Breast epithelium (tissue), 4 donors: ENCODE measurements around the gene IRF3. TPM values are rescaled to one million over a fixed set of nuclear protein-coding genes. Genes with fewer than 3 reads are reported as not detected.

Experiments
- DNase-seq, 2 donors: peaks; one replicate each; pipeline ENCODE4 v3.0.0-alpha.2; 2019; ENCODE audit warnings: low spot score in 2 of 2
- H3K27ac ChIP-seq, 2 donors: fragments of 200-600 bp; sonication (generic) in 1 of 2; one replicate each; pipeline ENCODE4 v1.5.1; 2016 to 2019; ENCODE audit warnings: mild to moderate bottlenecking in 1 of 2
- H3K27me3 ChIP-seq, 2 donors: fragments of 200-600 bp; sonication (generic) in 1 of 2; one replicate each; pipeline versions ENCODE4 v1.5.1 to v1.6.0; 2017 to 2019; ENCODE audit warnings: control low read depth in 1 of 2, mild to moderate bottlenecking in 1 of 2
- H3K36me3 ChIP-seq: fragments of 200-600 bp; one replicate; pipeline ENCODE4 v1.5.1; 2019
- H3K4me1 ChIP-seq, 2 donors: fragments of 200-600 bp; sonication (generic); one replicate each; pipeline ENCODE4 v1.5.1; 2016 to 2019; ENCODE audit warnings: control low read depth in 1 of 2
- H3K4me3 ChIP-seq, 3 donors: fragments of 200-600 bp; sonication (generic); 1 replicate in 2 of 3; 2 replicates in 1 of 3; pipeline ENCODE4 v1.5.1; 2016 to 2019; ENCODE audit warnings: mild to moderate bottlenecking in 3 of 3, moderate library complexity in 2 of 3
- H3K9me3 ChIP-seq, 2 donors: fragments of 200-600 bp; sonication (generic) in 1 of 2; one replicate each; pipeline ENCODE4 v1.5.1; 2016 to 2019; ENCODE audit warnings: control low read depth in 1 of 2
- POLR2A ChIP-seq: fragments of 450-650 bp; IDR thresholded peaks from one replicate; pipeline ENCODE4 v1.6.1; 2016; ENCODE audit warnings: antibody characterized with exemption, mild to moderate bottlenecking, moderate library complexity
- POLR2AphosphoS5 ChIP-seq, 3 donors: sonication (generic); formaldehyde crosslinking; IDR thresholded peaks; one replicate each; pipeline ENCODE4 v1.6.1; 2017; ENCODE audit warnings: antibody characterized with exemption in 3 of 3
- intact Hi-C: fragments of 100-400 bp; cut with DNase I; formaldehyde crosslinking; loops from one replicate; pipeline ENCODE4 v1.15.1; 2023; ENCODE audit warnings: low total_unique reads
- total RNA-seq, 3 donors: library from RNA; depleted of rRNA; stranded (reverse); fragments of >200 nt; gene quantifications; one replicate each; pipeline ENCODE4 v1.1.0, GENCODE V29; 2016
- TF ChIP-seq, protein P1 (sequence below), 3 donors: fragments of 450-650 bp; IDR thresholded peaks; one replicate each; pipeline ENCODE4 v1.5.1; 2016 to 2017; ENCODE audit warnings: antibody characterized with exemption in 3 of 3, mild to moderate bottlenecking in 3 of 3, moderate library complexity in 3 of 3

The IRF3 gene
- total RNA-seq, 3 donors from 2014 or later, result 39.7 to 100 (median 52.4) TPM

DNA sequence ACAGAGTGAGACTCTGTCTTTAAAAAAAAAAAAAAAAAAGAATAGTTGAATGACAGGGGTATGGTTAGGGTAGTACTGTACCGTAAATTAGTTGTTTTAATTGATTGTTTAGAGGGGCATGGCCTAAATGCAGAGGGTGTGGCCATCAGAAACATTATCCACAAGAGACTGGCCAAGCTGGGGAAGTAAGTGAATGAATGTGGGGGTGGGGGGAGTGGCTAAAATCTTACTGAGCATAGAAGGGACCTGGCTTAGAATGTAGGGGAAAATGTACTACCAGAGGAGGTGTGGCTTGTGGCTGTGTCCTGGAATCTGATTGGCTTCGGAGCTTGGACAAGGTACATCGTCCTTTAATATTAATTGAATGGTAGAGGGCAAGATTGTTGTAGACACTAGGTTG is 3.9 kb upstream of the IRF3 start:
- intact Hi-C loops, result loop anchor here (10.0 kb wide), 1 partner anchor 175 kb away; the partner anchor contains the start of gene RPS11

DNA sequence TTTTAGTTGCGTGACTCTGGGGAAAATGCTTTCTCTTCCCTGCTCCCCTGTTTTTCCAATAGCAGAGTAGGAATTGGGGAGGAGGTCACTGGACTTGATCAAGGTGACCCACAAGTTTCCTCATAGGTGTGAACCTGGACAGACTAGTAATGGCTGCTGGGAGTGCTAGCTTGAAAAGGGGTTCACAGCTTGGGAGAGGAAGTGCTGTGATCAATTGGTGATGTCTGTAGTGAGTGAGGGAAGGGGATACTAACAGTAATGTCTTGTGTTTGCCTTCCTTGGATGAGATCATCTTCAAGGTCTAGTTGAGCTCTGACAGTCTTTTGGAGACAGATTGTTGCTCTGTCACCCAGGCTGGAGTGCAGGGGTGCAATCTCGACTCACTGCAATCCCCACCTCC is 1.8 kb upstream of the IRF3 start:
- DNase-seq, result no peak
- H3K27me3 ChIP-seq, result no peaks in the 10 kb centered on the region
- H3K27ac ChIP-seq, result no peak overlapping the region
- intact Hi-C loops, result loop anchor here (10.0 kb wide), 1 partner anchor 173 kb away; the partner anchor contains the start of gene RPS11
- peaks cover 7 to 10% of the 10 kb centered on the region in 2 donors for H3K4me1 ChIP-seq
- no peaks in the 10 kb centered on the region for H3K9me3 ChIP-seq
- no peak overlapping the region for H3K4me3 ChIP-seq
- TF ChIP-seq POLR2A (no peak), POLR2AphosphoS5 (IDR thresholded peaks at IDR 0.05) (no peak)
- TF ChIP-seq, protein P1, sequence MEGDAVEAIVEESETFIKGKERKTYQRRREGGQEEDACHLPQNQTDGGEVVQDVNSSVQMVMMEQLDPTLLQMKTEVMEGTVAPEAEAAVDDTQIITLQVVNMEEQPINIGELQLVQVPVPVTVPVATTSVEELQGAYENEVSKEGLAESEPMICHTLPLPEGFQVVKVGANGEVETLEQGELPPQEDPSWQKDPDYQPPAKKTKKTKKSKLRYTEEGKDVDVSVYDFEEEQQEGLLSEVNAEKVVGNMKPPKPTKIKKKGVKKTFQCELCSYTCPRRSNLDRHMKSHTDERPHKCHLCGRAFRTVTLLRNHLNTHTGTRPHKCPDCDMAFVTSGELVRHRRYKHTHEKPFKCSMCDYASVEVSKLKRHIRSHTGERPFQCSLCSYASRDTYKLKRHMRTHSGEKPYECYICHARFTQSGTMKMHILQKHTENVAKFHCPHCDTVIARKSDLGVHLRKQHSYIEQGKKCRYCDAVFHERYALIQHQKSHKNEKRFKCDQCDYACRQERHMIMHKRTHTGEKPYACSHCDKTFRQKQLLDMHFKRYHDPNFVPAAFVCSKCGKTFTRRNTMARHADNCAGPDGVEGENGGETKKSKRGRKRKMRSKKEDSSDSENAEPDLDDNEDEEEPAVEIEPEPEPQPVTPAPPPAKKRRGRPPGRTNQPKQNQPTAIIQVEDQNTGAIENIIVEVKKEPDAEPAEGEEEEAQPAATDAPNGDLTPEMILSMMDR (IDR thresholded peaks at IDR 0.05), result no peak
- H3K36me3 ChIP-seq, result no peaks in the 10 kb centered on the region

More for the DNA sequence above, 3.9 kb upstream of the IRF3 start:
- TF ChIP-seq POLR2AphosphoS5 (IDR thresholded peaks at IDR 0.05), result no peak
- TF ChIP-seq, protein P1 (IDR thresholded peaks at IDR 0.05), result no peak
- no peak for TF ChIP-seq POLR2A
- H3K4me3 ChIP-seq, result no peak overlapping the region
- no peaks in the 10 kb centered on the region for H3K36me3 ChIP-seq
- peaks cover 4 to 10% of the 10 kb centered on the region in 2 donors for H3K4me1 ChIP-seq
- DNase-seq, result no peak
- no peak overlapping the region for H3K27ac ChIP-seq
- no peaks in the 10 kb centered on the region for H3K27me3 ChIP-seq
- H3K9me3 ChIP-seq, result no peaks in the 10 kb centered on the region

DNA sequence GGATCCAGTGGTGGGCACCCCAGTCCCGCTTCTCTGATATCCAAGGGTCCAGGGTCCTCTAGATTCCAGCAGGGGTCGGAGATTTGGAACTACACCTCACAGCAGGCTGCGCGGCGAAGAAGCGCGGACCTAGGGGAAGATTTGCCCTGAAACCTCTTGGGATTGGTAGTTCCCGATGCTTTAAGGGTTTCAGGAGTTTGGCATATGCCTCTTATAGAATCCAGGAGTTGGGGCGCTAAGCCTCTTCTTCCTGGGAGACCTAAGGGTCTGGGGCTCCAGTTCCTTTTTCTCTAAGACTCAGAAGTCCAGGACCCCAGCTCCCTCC is 425 bp upstream of the IRF3 start:
- DNase-seq, result no peak
- peak overlapping the region; percentile 88 to 93 for H3K27ac ChIP-seq
- no peaks in the 10 kb centered on the region for H3K9me3 ChIP-seq
- peaks cover 6 to 7% of the 10 kb centered on the region in 2 donors for H3K4me1 ChIP-seq
- intact Hi-C loops, result loop anchor here (10.0 kb wide), 1 partner anchor 171 kb away; the partner anchor contains the start of gene RPS11
- H3K4me3 ChIP-seq, result peak overlapping the region; percentile 70 to 79 (median 77)
- H3K36me3 ChIP-seq, result no peaks in the 10 kb centered on the region
- H3K27me3 ChIP-seq, result no peaks in the 10 kb centered on the region
- TF ChIP-seq, protein P1 (IDR thresholded peaks at IDR 0.05), result no peak
- TF ChIP-seq POLR2AphosphoS5 (IDR thresholded peaks at IDR 0.05) (no peak), POLR2A (no peak)

DNA sequence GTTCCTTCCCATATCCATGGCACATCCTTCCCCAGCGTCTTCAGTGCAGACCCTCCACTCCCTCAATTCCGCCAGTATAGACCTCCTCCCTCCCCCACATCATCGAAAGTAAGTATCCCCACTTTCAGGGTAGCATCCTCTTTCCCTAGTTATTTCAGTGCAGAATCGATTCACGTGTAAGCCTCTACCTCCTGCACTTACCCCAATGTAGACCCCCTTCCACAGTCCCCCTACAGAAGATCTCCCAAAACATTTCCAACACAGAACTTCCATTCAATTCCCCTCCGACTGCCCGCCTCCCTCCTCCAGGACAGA is 664 bp downstream of the IRF3 start:
- no peak for DNase-seq
- intact Hi-C loops, result loop anchor here (10.0 kb wide), 1 partner anchor 170 kb away; the partner anchor contains the start of gene RPS11
- Histone ChIP-seq H3K27me3 (no peaks in the 10 kb centered on the region), H3K36me3 (no peaks in the 10 kb centered on the region), H3K9me3 (no peaks in the 10 kb centered on the region), H3K4me3 (peak overlapping the region; percentile 70 to 79 (median 77)), H3K4me1 (peaks cover 6 to 7% of the 10 kb centered on the region in 2 donors), H3K27ac (peak overlapping the region; percentile 88 to 93)
- no peak for TF ChIP-seq POLR2AphosphoS5 (IDR thresholded peaks at IDR 0.05)
- TF ChIP-seq, protein P1 (IDR thresholded peaks at IDR 0.05), result no peak
- TF ChIP-seq POLR2A, result no peak

DNA sequence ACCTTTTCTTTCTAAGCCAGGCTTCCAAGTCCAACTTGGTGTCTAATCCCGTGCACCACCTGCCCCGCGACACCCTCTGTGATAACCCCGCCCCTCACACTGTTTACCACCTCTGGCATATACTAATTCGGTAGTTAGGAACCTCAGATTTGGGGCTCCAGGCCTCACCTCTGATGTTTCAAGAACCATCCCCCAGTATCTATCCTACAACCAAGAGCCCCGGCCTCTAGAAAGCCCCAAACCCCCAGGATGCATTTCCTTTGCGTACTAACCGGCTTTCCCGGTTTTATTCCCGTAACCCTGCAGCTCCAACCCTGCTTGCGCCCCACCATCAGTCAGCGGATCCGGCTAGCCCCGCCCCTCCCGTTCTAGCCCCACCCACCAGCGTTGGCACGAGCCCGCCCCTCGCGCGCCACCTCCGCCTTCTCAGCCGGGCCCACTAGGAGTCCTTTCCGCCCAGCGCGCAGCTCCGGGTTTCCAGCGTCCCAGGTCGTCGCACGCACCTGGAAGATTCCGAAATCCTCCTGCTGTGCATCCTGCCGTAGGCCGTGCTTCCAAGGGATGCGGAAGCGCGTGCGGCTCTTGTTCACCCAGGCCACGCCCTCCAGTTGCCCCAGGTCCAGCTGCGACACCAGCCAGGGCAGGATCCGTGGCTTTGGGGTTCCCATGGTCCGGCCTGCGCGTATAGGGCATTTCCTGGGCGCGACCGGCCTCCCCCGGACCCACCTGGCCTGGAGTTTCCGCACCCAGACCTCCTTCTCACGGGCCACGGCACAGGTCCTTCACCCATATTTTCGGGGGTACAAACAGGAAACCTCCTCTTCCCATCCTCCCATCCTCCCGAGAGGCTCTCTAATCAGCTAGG is 1.3 kb downstream of the IRF3 start:
- H3K4me3 ChIP-seq, result peak overlapping the region; percentile 70 to 79 (median 77)
- no peaks in the 10 kb centered on the region for H3K36me3 ChIP-seq
- DNase-seq, result peak; percentile 85 to 93
- peaks cover 6 to 7% of the 10 kb centered on the region in 2 donors for H3K4me1 ChIP-seq
- TF ChIP-seq POLR2AphosphoS5 (IDR thresholded peaks at IDR 0.05) (peak; percentile 52 to 60 (median 55)), POLR2A (peak; percentile 36)
- TF ChIP-seq, protein P1 (IDR thresholded peaks at IDR 0.05), result peak in 2 of 3 donors; percentile 36 to 55
- intact Hi-C loops, result loop anchor here (10.0 kb wide), 1 partner anchor 170 kb away; the partner anchor contains the start of gene RPS11
- peak overlapping the region; percentile 88 to 93 for H3K27ac ChIP-seq
- no peaks in the 10 kb centered on the region for H3K27me3 ChIP-seq
- no peaks in the 10 kb centered on the region for H3K9me3 ChIP-seq
